PC-3 (cell line): ENCODE results near the gene INTS6L.

ENCODE experiments used
- EZH2phosphoT487 ChIP-seq: fragments of 300-600 bp; sonication (generic); IDR thresholded peaks from 2 replicates; pipeline ENCODE4 v1.6.1; 2018; ENCODE audit warnings: mild to moderate bottlenecking, antibody characterized with exemption, low read length, borderline replicate concordance
- TF ChIP-seq, protein P1 (sequence below): fragments of 300-600 bp; sonication (generic); conservative IDR thresholded peaks from 2 replicates; pipeline ENCODE4 v1.5.1; 2017; ENCODE audit warnings: antibody characterized with exemption, low read depth, mild to moderate bottlenecking, low read length

DNA sequence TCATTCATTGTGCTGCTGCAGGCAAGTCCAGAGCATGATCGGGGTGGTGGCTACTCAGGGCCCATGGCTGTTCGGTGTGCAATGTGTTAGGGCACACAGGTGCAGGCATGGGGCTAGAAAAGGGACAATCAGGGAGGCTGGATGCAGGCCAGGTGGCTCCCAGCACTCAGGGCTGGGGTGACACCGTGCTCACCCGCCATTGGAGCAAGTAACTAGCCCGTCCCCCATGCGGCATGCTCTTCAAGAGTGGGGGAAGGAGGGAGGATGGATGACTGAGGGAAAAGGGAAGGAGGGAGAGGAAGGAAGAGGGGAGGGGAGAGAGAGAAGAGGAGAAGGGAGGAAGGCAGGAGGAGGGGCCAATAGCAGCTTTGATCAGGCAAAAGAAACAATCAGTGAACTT, 64.7 kb downstream of the INTS6L start:
- TF ChIP-seq, protein P1, sequence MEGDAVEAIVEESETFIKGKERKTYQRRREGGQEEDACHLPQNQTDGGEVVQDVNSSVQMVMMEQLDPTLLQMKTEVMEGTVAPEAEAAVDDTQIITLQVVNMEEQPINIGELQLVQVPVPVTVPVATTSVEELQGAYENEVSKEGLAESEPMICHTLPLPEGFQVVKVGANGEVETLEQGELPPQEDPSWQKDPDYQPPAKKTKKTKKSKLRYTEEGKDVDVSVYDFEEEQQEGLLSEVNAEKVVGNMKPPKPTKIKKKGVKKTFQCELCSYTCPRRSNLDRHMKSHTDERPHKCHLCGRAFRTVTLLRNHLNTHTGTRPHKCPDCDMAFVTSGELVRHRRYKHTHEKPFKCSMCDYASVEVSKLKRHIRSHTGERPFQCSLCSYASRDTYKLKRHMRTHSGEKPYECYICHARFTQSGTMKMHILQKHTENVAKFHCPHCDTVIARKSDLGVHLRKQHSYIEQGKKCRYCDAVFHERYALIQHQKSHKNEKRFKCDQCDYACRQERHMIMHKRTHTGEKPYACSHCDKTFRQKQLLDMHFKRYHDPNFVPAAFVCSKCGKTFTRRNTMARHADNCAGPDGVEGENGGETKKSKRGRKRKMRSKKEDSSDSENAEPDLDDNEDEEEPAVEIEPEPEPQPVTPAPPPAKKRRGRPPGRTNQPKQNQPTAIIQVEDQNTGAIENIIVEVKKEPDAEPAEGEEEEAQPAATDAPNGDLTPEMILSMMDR, result no peak
- no peak for TF ChIP-seq EZH2phosphoT487
